HG03280 (cell line): ENCODE data around the gene OR2T6.
"Not testable (repeated sequence)": the region's sequence is repeated elsewhere in the genome, so short reads cannot be mapped to it uniquely, and the experiment has no call there.

ENCODE experiments used
- ATAC-seq: cut with Tn5 transposase; IDR thresholded peaks from one replicate; pipeline ENCODE4 v1.9.1; 2021; ENCODE audit warnings: mild to moderate bottlenecking, moderate library complexity; ENCODE audit not compliant: unreplicated experiment

The OR2T6 gene

GRCh38 chr1:248375446-248375845, at the start of gene OR2T6:
Gene OR2T6 (plus strand): TSS chr1:248375746. CDS start chr1:248387609, 11,863 bp downstream.
- no peak for ATAC-seq

GRCh38 chr1:248343451-248343850, 32.1 kb upstream of the OR2T6 start:
- no peak for ATAC-seq

- no peak for ATAC-seq
These were observed 27.1 kb upstream of the OR2T6 start, which contains the start of gene OR14C36 for GRCh38 chr1:248348475-248348874. Gene OR14C36 (plus strand): TSS chr1:248348775. CDS start chr1:248348775, 0 bp downstream.

- no peak for ATAC-seq
These were observed 16.1 kb upstream of the OR2T6 start for GRCh38 chr1:248359415-248359814.

GRCh38 chr1:248361121-248361715, 14.3 kb upstream of the OR2T6 start, which contains the start of gene OR2T4:
Gene OR2T4 (plus strand): TSS chr1:248361665. CDS start chr1:248361665, 0 bp downstream.
- no peak for ATAC-seq

GRCh38 chr1:248366609-248367008, 8.9 kb upstream of the OR2T6 start:
- no peak for ATAC-seq

- no peak for ATAC-seq
These were observed 3.2 kb upstream of the OR2T6 start for GRCh38 chr1:248372394-248372793.

GRCh38 chr1:248373761-248374160, 1.8 kb upstream of the OR2T6 start:
- ATAC-seq, result no peak

GRCh38 chr1:248376916-248377315, 1.4 kb downstream of the OR2T6 start:
- ATAC-seq, result no peak

GRCh38 chr1:248380854-248381253, 5.3 kb downstream of the OR2T6 start:
- ATAC-seq, result no peak

GRCh38 chr1:248388426-248388825, 12.9 kb downstream of the OR2T6 start:
- ATAC-seq, result no peak

- ATAC-seq, result no peak
These were observed 17.5 kb downstream of the OR2T6 start for GRCh38 chr1:248393050-248393449.

GRCh38 chr1:248402748-248403147, 27.2 kb downstream of the OR2T6 start, which contains the start of gene OR2T1:
Gene OR2T1 (plus strand): TSS chr1:248403048. CDS start chr1:248406148, 3,100 bp downstream.
- ATAC-seq, result no peak

- ATAC-seq, result no peak
These were observed 28.5 kb downstream of the OR2T6 start for GRCh38 chr1:248404024-248404423.

GRCh38 chr1:248406721-248407692, 31.5 kb downstream of the OR2T6 start:
- ATAC-seq, result no peak

- no peak for ATAC-seq
These were observed 40.7 kb downstream of the OR2T6 start for GRCh38 chr1:248416226-248416625.

- ATAC-seq, result no peak
These were observed 42.3 kb downstream of the OR2T6 start for GRCh38 chr1:248417854-248418253.

- no peak for ATAC-seq
These were observed 45.8 kb downstream of the OR2T6 start for GRCh38 chr1:248421384-248421783.

- ATAC-seq, result peak; percentile 46
These were observed 52.1 kb downstream of the OR2T6 start for GRCh38 chr1:248427526-248428191.

- peak; percentile 86 for ATAC-seq
These were observed 52.6 kb downstream of the OR2T6 start for GRCh38 chr1:248428192-248428533.

- ATAC-seq, result not testable (repeated sequence)
These were observed 56.1 kb downstream of the OR2T6 start for GRCh38 chr1:248431683-248432082.
